HPDE6-E6E7 (cell line): Measurements from ENCODE around the gene GRIA1.
A peak's percentile ranks its signal among the peaks of the same experiment; 100 is the strongest.

ENCODE experiments used
- DNase-seq: peaks from one replicate; pipeline ENCODE4 v3.0.0; 2011; ENCODE audit warnings: missing footprints; ENCODE audit errors: extremely low spot score

The GRIA1 gene

GRCh38 chr5:153780876-153781705 is 290.6 kb downstream of the GRIA1 start:
- no peak for DNase-seq

DNA sequence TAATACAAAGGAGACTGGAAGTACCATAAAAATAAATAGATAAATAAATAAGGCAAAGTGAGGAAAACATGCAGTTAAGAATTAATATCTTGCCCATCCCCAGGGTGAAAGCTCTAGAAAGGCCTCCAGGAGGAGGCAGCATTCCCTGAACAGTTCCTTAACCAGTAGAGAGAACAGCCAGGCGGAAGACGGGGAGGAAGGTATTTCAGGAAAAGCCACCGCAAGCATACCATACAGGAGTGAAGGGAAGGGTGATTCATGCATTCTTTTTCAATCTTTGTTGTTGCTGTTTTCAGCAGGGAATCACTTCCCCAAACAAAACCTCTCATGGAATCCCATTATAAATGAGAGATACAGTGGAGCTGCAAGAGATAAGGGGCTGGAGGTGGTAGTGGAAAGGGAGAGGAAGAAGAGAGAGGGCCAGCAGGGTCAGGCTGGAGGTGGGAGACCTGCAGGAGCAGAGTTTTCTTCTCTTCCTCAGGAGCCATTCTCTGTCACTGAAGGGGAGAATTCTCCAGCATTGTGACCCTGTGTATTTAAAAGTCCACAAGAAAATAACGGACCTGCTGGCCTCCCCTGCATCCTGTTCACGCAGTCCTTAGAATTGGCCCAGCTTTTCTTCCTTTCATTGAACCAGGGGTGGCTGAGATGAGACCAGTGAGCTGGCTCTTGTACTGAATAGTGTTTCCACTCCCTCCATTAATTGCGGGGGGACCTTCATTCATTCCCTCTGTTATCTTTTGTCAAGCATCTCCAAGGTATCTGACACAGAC is 292.3 kb downstream of the GRIA1 start:
- no peak for DNase-seq

DNA sequence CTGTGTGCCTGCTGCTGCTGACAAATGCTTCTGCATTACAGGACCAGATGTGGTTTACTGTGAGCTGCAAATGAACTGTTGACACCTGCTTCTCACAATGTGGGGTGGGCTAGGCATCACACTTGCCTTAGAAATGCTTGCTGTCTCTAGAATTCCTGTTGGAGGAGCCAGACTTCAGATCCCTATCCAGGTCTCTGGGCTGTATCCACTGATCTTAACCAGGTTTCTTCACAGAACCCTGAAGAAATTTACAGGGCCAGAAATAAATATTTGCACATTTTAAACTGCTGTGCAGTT is 292.8 kb downstream of the GRIA1 start:
- DNase-seq: no peak

DNA sequence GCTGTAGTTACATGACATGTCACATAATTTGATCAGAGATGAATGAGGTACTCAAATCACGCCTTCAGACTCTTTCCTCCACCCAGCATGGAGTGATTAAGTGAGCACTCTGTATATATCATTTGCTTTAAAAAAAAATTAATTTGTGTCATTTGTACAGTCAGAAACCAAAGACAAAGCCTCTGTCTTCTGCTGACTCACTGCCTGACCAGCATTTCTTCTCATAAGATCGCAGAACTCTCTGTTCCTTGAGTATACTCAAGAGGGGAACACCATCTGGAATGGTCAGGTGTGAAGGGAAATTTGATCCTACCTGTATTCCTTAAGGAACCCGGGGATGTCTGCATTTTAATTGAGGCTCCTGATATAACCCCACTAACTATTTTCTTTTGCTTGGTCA is 293.8 kb downstream of the GRIA1 start:
- DNase-seq: no peak

DNA sequence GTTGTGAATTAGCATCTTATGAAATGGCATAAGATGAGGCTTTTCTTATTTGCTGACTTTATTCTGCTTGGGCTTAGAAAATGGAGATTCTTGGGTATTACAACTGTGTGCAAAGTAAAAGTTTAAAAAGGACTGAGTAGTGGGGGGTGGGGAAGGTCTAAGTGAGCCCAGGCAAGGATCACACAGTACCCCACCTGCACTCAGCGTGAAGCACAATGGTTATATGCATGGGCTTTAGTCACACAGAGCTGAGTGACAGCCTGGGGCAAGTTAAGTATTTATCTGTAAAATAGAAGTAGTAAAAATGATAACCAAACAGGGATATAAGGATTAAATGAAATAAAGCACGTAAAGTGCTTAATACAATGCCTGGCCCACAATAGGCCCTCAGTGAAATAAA is 300.9 kb downstream of the GRIA1 start:
- no peak for DNase-seq

GRCh38 chr5:153792305-153792704 is 301.8 kb downstream of the GRIA1 start:
- DNase-seq: no peak

DNA sequence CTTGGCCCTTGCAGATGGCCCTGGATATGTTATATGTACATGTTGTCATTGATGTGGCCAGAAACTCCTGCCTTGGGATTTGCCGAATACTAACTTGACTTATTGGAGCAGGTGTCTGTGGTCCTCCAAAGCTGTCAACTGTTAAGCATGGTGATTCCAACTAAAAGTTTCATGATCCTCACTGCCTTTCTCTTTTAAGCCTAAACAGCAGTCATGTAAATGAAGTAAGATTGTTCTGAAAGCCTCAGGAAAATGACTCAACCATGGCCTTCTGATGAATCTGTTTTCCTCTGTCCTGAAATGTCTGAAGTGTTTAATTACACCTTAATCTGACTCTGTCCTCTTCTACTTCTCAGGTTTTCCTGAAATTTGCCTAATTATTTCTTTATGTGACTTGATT is 303.2 kb downstream of the GRIA1 start:
- DNase-seq: no peak

- DNase-seq: no peak
Measured at GRCh38 chr5:153794327-153794726, 303.9 kb downstream of the GRIA1 start.

- DNase-seq: no peak
Measured at GRCh38 chr5:153796527-153796926, 306.1 kb downstream of the GRIA1 start.

GRCh38 chr5:153797484-153797883 is 307.0 kb downstream of the GRIA1 start:
- DNase-seq: no peak

DNA sequence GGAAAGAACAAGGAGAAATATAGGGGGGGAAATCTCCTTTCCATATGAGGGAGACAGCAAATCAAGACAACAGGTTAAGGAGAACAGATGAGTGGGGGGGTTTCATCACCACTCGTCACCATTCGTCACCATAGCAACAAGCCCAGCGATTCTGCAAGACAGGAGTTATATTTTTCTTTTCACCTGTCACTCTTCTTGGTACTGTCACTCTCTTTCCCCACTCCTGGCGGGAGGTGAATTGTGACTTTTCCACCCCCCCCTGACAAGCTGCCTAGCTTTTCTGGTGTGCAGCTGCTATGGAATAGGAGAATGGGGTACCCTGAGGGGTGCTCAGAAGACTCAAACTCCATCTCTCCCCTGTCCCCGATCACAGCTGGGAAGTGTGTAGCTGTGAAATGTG is 308.4 kb downstream of the GRIA1 start:
- no peak for DNase-seq

GRCh38 chr5:153799466-153799865 is 309.0 kb downstream of the GRIA1 start:
- no peak for DNase-seq

DNA sequence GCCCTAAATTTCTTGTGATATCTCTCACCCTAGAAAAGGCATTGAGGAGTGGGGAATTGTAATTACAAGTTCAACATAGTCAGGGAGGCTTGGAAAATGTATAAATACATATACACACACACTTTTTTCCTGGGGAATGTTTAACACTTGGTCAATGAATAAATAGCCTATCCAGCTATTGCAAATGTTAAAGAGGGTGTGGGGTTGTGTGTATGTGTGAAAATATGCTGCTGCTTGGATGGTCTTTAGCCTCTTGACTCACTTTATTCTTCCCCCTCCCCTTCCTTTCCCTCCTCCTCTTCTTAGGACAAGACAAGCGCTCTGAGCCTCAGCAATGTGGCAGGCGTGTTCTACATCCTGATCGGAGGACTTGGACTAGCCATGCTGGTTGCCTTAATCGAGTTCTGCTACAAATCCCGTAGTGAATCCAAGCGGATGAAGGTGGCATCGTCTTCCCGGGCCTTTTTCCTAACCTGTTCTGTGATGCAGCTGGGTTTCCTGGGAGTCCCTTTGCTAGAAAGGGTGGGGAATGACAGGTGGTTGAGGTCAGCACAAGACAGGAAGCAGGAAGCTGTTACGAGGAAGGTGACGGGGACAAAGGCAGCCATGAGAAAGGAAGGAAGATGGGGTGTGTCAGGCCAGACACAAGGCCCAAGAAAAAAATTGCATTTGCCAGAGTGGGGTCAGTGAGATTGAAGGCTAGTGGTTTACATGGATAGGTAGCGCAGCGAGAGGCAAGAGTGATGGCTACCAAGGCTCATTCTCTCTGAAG is 311.8 kb downstream of the GRIA1 start:
- no peak for DNase-seq

DNA sequence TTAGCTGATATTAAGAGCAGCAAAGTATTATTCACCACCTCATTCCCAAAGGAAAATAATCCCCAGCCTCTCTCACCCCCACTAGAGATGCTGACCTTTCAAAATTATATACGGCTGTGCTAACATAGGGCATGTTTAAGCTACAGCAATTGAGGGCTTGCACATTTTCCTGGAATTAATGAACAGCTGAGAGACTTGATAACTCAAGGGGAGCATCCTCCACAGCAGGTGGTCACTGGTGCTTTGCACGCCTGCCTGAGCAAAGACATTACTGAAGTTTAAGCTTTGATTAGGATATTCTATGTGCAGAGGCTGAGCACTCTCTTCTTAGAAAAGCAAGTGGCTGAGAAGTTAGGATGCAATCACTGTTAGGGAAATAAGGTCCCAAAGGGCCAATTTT is 317.3 kb downstream of the GRIA1 start:
- DNase-seq: no peak

DNA sequence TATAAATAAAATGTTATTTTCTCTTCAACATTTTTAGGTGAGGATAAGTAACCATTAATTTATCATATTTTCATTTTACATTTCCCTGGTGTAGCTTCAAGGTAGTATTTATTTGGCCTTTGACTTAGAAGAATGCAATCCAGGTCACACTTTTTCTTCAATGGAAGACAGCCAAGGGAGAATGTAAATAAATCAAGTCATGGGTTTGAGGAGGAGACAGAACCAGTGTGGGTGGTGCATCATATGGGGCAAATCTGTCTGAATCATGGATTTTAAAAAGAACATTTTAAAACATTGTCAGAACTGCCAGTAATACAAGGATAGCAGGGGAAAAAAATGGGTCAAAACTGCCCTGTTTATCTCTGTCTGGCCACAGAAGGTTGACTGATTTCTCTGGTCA is 318.7 kb downstream of the GRIA1 start:
- DNase-seq: no peak

GRCh38 chr5:153813901-153814300 is 323.4 kb downstream of the GRIA1 start:
- no peak for DNase-seq

DNA sequence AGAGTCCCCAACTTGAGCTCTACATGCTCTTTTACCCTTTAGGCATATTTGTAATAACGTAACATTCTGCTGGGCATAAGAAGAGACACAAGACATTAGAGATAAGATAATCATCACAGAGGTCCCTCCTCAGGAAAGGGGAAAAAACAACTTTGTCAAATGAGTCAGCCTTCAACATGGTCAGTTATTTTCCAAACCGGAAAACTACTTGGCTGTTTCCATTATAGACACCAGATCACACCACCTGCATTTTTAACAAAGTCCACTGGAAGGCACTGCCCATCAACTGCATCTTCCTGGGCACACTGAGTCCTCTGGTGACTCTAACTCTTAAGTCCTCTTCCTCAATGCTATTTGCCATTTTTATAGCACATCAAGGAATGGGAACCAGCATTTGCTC is 326.4 kb downstream of the GRIA1 start:
- no peak for DNase-seq

GRCh38 chr5:153818626-153819025 is 328.2 kb downstream of the GRIA1 start:
- peak; percentile 5 for DNase-seq

GRCh38 chr5:153823036-153823435 is 332.6 kb downstream of the GRIA1 start:
- no peak for DNase-seq

- DNase-seq: no peak
Measured at GRCh38 chr5:153824909-153825308, 334.4 kb downstream of the GRIA1 start.

- DNase-seq: no peak
Measured at GRCh38 chr5:153827397-153827796, 336.9 kb downstream of the GRIA1 start.

- DNase-seq: no peak
Measured at GRCh38 chr5:153829510-153830065, 339.1 kb downstream of the GRIA1 start.
